DND-41 (cell line): Measurements from ENCODE around the gene H2BW2.
"Not testable (repeated sequence)": the region's sequence is repeated elsewhere in the genome, so short reads cannot be mapped to it uniquely, and the experiment has no call there.

Experiments used
- ATAC-seq: fragments of 200-7000 bp; cut with Tn5 transposase; 3 replicates; pipeline ENCODE4 v1.9.1; 2021; ENCODE audit warnings: low read depth; ENCODE audit not compliant: insufficient read depth
- DNase-seq: peaks from one replicate; pipeline ENCODE4 v3.0.0-alpha.2; 2020
- H2AFZ ChIP-seq: 2 replicates; pipeline ENCODE4 v1.6.0; 2012; ENCODE audit warnings: low read depth, low read length
- H3K27ac ChIP-seq: 2 replicates; pipeline ENCODE4 v1.5.1; 2012; ENCODE audit warnings: low read length, inconsistent platforms
- H3K27me3 ChIP-seq: fragments of 200-600 bp; sonication (generic); 2 replicates; pipeline ENCODE4 v1.6.0; 2012; ENCODE audit warnings: low read length, mild to moderate bottlenecking, inconsistent platforms; ENCODE audit not compliant: insufficient read depth, poor library complexity
- H3K36me3 ChIP-seq: 2 replicates; pipeline ENCODE4 v1.5.1; 2012; ENCODE audit warnings: low read length, inconsistent platforms; ENCODE audit not compliant: insufficient read depth
- H3K4me1 ChIP-seq: 2 replicates; pipeline ENCODE4 v1.5.1; 2012; ENCODE audit warnings: mild to moderate bottlenecking, low read length; ENCODE audit not compliant: insufficient read depth
- H3K4me2 ChIP-seq: 2 replicates; pipeline ENCODE4 v1.6.0; 2012; ENCODE audit warnings: mild to moderate bottlenecking, moderate library complexity, low read length, inconsistent platforms; ENCODE audit not compliant: insufficient read depth
- H3K4me3 ChIP-seq, 2 experiments: fragments of 200-600 bp in 1 of 2; shearing (Covaris generic) in 1 of 2; 2 replicates each; pipeline ENCODE4 v1.5.1; 2012 to 2016; ENCODE audit warnings: inconsistent platforms in 2 of 2, low read length in 2 of 2, mild to moderate bottlenecking in 2 of 2, low read depth in 1 of 2, moderate library complexity in 1 of 2
- H3K79me2 ChIP-seq: 2 replicates; pipeline ENCODE4 v1.6.0; 2012; ENCODE audit warnings: low read length, inconsistent platforms; ENCODE audit not compliant: insufficient read depth
- H3K9ac ChIP-seq: 2 replicates; pipeline ENCODE4 v1.6.0; 2012; ENCODE audit warnings: low read depth, mild to moderate bottlenecking, inconsistent platforms, low read length, moderate library complexity
- H3K9me3 ChIP-seq: 2 replicates; pipeline ENCODE4 v1.5.1; 2012; ENCODE audit warnings: low read length, moderate library complexity, mild to moderate bottlenecking, inconsistent platforms; ENCODE audit not compliant: insufficient read depth, severe bottlenecking
- H4K20me1 ChIP-seq: 2 replicates; pipeline ENCODE4 v1.6.0; 2012; ENCODE audit warnings: low read length; ENCODE audit not compliant: insufficient read depth
- EZH2 ChIP-seq: IDR thresholded peaks from 3 replicates; pipeline ENCODE4 v1.6.1; 2012; ENCODE audit warnings: borderline replicate concordance, low read depth, mild to moderate bottlenecking, moderate library complexity, low read length, inconsistent platforms; ENCODE audit not compliant: severe bottlenecking
- TF ChIP-seq, protein P1 (sequence below): IDR thresholded peaks from 2 replicates; pipeline ENCODE4 v1.5.1; 2012; ENCODE audit warnings: borderline replicate concordance, low read length, moderate library complexity, mild to moderate bottlenecking; ENCODE audit not compliant: poor library complexity, severe bottlenecking; ENCODE audit errors: extremely low read depth

Gene H2BW2

DNA sequence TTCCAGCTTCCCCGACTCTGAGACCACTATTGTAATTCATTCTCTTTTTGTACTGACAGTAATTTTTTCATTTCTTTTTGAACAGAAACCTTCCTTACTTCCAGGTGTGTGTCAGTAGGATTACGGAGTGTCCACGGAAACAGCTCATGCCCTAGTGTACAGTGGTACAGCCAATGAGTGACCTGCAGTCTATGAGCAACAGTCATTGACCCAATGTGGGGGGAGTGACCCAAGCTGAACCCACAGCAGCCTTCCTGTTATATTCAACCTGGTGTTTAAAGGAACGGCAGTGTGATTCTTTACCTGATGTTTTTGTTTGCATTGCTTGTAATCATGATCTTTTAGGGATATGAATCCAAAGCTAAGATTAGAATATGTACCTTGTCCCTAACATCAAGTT, 1.2 kb downstream of the H2BW2 start:
- H3K79me2 ChIP-seq: no peaks in the 10 kb centered on the region
- H4K20me1 ChIP-seq: no peaks in the 10 kb centered on the region
- H3K27ac ChIP-seq: no peak overlapping the region
- no peaks in the 10 kb centered on the region for H3K27me3 ChIP-seq
- DNase-seq: no peak
- no peak overlapping the region for H3K4me3 ChIP-seq
- H3K36me3 ChIP-seq: no peaks in the 10 kb centered on the region
- no peak for ATAC-seq
- no peak overlapping the region for H2AFZ ChIP-seq
- no peak overlapping the region for H3K9ac ChIP-seq
- TF ChIP-seq EZH2: no peak
- TF ChIP-seq, protein P1, sequence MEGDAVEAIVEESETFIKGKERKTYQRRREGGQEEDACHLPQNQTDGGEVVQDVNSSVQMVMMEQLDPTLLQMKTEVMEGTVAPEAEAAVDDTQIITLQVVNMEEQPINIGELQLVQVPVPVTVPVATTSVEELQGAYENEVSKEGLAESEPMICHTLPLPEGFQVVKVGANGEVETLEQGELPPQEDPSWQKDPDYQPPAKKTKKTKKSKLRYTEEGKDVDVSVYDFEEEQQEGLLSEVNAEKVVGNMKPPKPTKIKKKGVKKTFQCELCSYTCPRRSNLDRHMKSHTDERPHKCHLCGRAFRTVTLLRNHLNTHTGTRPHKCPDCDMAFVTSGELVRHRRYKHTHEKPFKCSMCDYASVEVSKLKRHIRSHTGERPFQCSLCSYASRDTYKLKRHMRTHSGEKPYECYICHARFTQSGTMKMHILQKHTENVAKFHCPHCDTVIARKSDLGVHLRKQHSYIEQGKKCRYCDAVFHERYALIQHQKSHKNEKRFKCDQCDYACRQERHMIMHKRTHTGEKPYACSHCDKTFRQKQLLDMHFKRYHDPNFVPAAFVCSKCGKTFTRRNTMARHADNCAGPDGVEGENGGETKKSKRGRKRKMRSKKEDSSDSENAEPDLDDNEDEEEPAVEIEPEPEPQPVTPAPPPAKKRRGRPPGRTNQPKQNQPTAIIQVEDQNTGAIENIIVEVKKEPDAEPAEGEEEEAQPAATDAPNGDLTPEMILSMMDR: no peak
- no peaks in the 10 kb centered on the region for H3K9me3 ChIP-seq
- H3K4me1 ChIP-seq: no peaks in the 10 kb centered on the region
- no peak overlapping the region for H3K4me2 ChIP-seq

DNA sequence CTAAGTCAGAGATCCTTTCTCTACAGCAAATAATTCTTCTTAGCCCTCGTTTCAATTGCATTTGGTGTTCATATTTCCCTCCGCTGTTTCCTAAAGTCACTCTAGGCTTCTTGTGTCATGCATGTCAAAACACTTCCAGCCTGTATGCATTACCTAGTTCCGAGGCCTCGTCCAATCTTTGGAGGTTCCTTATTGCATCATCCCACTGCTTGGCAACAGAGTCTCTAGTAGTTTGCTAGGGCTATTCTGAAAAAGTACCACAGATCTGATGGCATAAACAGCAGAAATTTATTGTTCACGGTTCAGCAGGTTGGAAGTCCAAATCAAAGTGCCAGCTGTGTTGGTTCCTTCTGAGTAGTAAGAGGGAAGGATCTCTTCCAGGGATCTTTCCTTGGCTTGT, 5.9 kb downstream of the H2BW2 start:
- Histone ChIP-seq H3K79me2 (no peaks in the 10 kb centered on the region), H2AFZ (no peak overlapping the region), H3K9ac (no peak overlapping the region), H3K9me3 (no peaks in the 10 kb centered on the region), H3K4me2 (no peak overlapping the region), H4K20me1 (no peaks in the 10 kb centered on the region), H3K27me3 (no peaks in the 10 kb centered on the region), H3K4me3 (no peak overlapping the region), H3K36me3 (no peaks in the 10 kb centered on the region), H3K27ac (no peak overlapping the region), H3K4me1 (no peaks in the 10 kb centered on the region)
- DNase-seq: no peak
- TF ChIP-seq, protein P1: no peak
- TF ChIP-seq EZH2: no peak
- ATAC-seq: no peak

DNA sequence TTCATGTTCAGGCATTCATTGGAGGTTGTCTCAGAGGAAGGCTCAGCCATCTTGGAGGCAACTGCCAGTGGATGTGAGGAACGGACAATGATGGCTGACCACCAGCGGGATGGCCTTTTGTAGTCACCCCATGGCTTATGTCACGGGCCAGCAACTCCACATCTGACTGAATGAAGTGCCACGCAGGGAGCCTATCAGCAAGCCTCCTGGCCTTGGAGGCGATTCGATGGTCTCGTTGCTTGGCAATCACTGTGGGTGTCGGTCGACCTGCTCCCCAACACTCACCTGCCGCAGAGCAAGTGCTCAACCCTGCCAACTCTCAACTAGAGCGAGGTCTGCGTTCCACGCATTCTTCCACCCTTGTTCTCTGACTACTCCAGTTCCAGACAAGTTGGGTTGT, 7.4 kb downstream of the H2BW2 start:
- H3K9me3 ChIP-seq: no peaks in the 10 kb centered on the region
- H3K9ac ChIP-seq: no peak overlapping the region
- no peak overlapping the region for H3K4me2 ChIP-seq
- H3K27me3 ChIP-seq: no peaks in the 10 kb centered on the region
- H3K79me2 ChIP-seq: no peaks in the 10 kb centered on the region
- no peak overlapping the region for H2AFZ ChIP-seq
- TF ChIP-seq EZH2: no peak
- TF ChIP-seq, protein P1: no peak
- no peak overlapping the region for H3K4me3 ChIP-seq
- no peak overlapping the region for H3K27ac ChIP-seq
- no peaks in the 10 kb centered on the region for H4K20me1 ChIP-seq
- ATAC-seq (no peak), DNase-seq (no peak)
- no peaks in the 10 kb centered on the region for H3K4me1 ChIP-seq
- H3K36me3 ChIP-seq: no peaks in the 10 kb centered on the region

DNA sequence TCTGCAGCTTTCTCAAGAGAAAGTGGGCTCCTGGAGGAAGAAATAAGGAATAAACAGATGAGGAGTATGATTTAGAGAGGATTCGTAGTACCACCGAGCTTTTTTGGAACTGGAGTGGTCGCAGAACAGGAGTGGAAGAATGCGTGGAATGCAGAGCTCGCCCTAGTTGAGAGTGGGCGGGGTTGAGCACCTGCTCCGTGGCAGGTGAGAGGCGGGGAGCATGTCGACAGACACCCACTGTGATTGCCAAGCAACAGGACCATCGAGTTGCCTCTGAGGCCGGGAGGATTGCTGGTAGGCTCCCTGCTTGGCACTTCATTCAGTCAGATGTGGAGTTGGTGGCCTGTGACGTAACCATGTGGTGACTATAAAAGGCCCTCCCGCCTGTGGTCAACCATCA, 15.2 kb downstream of the H2BW2 start:
- not testable (repeated sequence) for H3K27me3 ChIP-seq, H2AFZ ChIP-seq, H3K36me3 ChIP-seq, H3K9me3 ChIP-seq, H3K4me2 ChIP-seq, H3K79me2 ChIP-seq, H3K4me1 ChIP-seq, H4K20me1 ChIP-seq, H3K4me3 ChIP-seq, H3K9ac ChIP-seq, ATAC-seq, H3K27ac ChIP-seq, DNase-seq

DNA sequence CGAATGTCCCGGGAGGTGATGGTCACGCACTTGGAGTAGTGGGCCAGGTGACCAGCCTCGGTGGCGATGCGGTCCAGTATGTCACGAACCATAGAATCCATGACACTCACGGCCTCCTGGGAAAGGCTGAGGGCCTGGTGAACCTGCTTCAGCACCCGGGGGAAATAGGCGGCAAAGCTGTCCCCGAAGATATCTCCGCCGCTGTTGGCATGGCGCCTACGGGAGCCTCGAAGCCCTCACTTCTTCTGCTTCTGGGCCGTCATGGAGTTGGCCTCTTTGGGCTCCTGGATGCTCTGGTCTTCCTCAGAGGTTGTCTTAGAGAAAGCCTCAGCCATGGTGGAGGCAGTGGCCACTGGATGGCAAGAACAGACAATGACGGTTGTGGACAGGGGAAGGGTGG, 22.9 kb downstream of the H2BW2 start:
- H3K4me3 ChIP-seq, H3K36me3 ChIP-seq, DNase-seq, H3K27ac ChIP-seq, H3K27me3 ChIP-seq, H3K4me1 ChIP-seq, H3K4me2 ChIP-seq, H3K9me3 ChIP-seq, H3K9ac ChIP-seq, H3K79me2 ChIP-seq, H2AFZ ChIP-seq, ATAC-seq, H4K20me1 ChIP-seq: not testable (repeated sequence)

DNA sequence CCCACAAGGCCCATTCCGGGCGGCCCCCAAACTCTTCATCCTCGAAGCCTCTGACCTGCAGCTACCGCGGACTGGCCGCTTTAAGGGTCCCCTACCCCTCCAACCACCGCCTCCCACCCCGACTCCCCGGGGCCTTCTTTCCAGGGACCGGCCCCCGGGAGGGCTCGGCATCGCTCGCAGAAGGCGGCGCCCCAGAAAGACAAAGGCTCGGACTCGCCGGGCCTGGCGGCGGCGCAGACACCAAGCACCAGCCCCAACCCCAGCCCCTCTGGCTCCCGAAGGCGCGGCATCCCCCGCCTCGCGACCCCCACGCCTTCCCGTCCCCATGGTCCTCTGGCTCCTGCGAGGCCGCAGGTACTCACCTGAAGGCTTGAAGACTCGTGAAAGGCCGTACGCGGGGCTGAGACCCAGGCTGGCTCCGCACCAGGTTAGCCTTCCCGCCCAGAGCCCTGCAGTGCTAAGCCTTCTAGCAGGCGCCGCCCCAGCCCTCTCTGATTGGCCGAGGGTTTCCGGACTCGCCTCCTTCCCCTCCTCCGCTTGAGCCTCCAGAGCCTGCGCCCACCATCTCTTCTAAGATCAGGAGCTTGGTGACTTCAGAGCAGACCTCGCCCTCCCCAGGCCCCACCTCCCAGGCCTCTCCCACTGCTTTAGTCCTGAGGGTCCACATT, 36.2 kb downstream of the H2BW2 start, which contains the start of gene TMSB15C:
Gene TMSB15C (minus strand): TSS at position 459 of the 668 bp plus-strand sequence.
- DNase-seq, H3K4me2 ChIP-seq, H3K9ac ChIP-seq, H3K27ac ChIP-seq, ATAC-seq, H3K9me3 ChIP-seq, H2AFZ ChIP-seq, H3K36me3 ChIP-seq, H4K20me1 ChIP-seq, H3K4me3 ChIP-seq, H3K4me1 ChIP-seq, H3K27me3 ChIP-seq, H3K79me2 ChIP-seq: not testable (repeated sequence)
